SK-N-MC (cell line): ENCODE measurements around the gene NTNG1.

ENCODE experiments used
- EZH2 ChIP-seq: fragments of 200-600 bp; sonication (generic); IDR thresholded peaks from one replicate; pipeline ENCODE4 v1.6.1; 2017; ENCODE audit warnings: antibody characterized with exemption
- POLR2AphosphoS5 ChIP-seq: IDR thresholded peaks from 2 replicates; pipeline ENCODE4 v1.6.1; 2012; ENCODE audit warnings: mild to moderate bottlenecking, low read depth, low read length, borderline replicate concordance

- TF ChIP-seq EZH2 (no peak), POLR2AphosphoS5 (peak; percentile 53; the same call in 1 of the 2 replicates)
Measured at GRCh38 chr1:107443860-107444259, 303.0 kb downstream of the NTNG1 start.
